ENCODE results near the gene ZNF22. TPM values are rescaled to one million over a fixed set of nuclear protein-coding genes. Genes with fewer than 3 reads are reported as not detected.

ZNF22 gene
- total RNA-seq, 1 donor from 2014 or later, result 81.0 TPM

GRCh38 chr10:45040921-45041542 lies 40.3 kb downstream of the ZNF22 start:
- Histone ChIP-seq H3K9ac (no peak overlapping the region), H3K27ac (no peak overlapping the region), H2AFZ (replicated peaks) (no peak overlapping the region), H3K9me3 (ENCODE audit: low read depth) (no peaks in the 10 kb centered on the region), H3K4me1 (peaks cover 4% of the 10 kb centered on the region), H3K36me3 (no peaks in the 10 kb centered on the region), H3K4me2 (no peak overlapping the region), H3K27me3 (no peaks in the 10 kb centered on the region), H3F3A (ENCODE audit: low read depth) (no peaks in the 10 kb centered on the region), H3K79me2 (ENCODE audit: low read depth) (no peaks in the 10 kb centered on the region), H4K20me1 (ENCODE audit: low read depth) (no peaks in the 10 kb centered on the region), H3K4me3 (no peak overlapping the region)
- Mint-ChIP-seq H3K27me3 (ENCODE audit: insufficient read depth, low read depth) (peaks cover 5% of the 10 kb centered on the region), H3K36me3 (no peaks in the 10 kb centered on the region), H3K27ac (no peak overlapping the region), H3K4me3 (no peak overlapping the region), H3K9me3 (no peaks in the 10 kb centered on the region), H3K4me1 (no peaks in the 10 kb centered on the region)
- no peak for DNase-seq (ENCODE audit: low spot score)
- TF ChIP-seq EZH2 (IDR thresholded peaks at IDR 0.05), result no peak
- no peak for TF ChIP-seq EZH2phosphoT487 (IDR thresholded peaks at IDR 0.05)
- TF ChIP-seq CTCF (IDR thresholded peaks at IDR 0.05), result no peak

GRCh38 chr10:45044290-45044689 lies 43.6 kb downstream of the ZNF22 start:
- H3K9me3 ChIP-seq (ENCODE audit: low read depth), result no peaks in the 10 kb centered on the region
- DNase-seq (ENCODE audit: low spot score), result no peak
- no peaks in the 10 kb centered on the region for H3K36me3 Mint-ChIP-seq
- peaks cover 5% of the 10 kb centered on the region for H3K27me3 Mint-ChIP-seq (ENCODE audit: insufficient read depth, low read depth)
- TF ChIP-seq EZH2phosphoT487 (IDR thresholded peaks at IDR 0.05) (no peak), EZH2 (IDR thresholded peaks at IDR 0.05) (no peak), CTCF (IDR thresholded peaks at IDR 0.05) (no peak)
- no peak overlapping the region for H3K4me2 ChIP-seq
- H3K9me3 Mint-ChIP-seq, result no peaks in the 10 kb centered on the region
- no peak overlapping the region for H3K9ac ChIP-seq
- no peaks in the 10 kb centered on the region for H3F3A ChIP-seq (ENCODE audit: low read depth)
- H3K27me3 ChIP-seq, result no peaks in the 10 kb centered on the region
- H3K79me2 ChIP-seq (ENCODE audit: low read depth), result no peaks in the 10 kb centered on the region
- no peak overlapping the region for H2AFZ ChIP-seq (replicated peaks)
- H3K27ac ChIP-seq, result no peak overlapping the region
- H3K4me1 ChIP-seq, result no peaks in the 10 kb centered on the region
- H3K4me1 Mint-ChIP-seq, result no peaks in the 10 kb centered on the region
- no peaks in the 10 kb centered on the region for H3K36me3 ChIP-seq
- no peak overlapping the region for H3K27ac Mint-ChIP-seq
- H3K4me3 ChIP-seq, result no peak overlapping the region
- H4K20me1 ChIP-seq (ENCODE audit: low read depth), result no peaks in the 10 kb centered on the region
- H3K4me3 Mint-ChIP-seq, result no peak overlapping the region

- Histone ChIP-seq H3F3A (ENCODE audit: low read depth) (no peaks in the 10 kb centered on the region), H2AFZ (replicated peaks) (no peak overlapping the region), H3K27me3 (no peaks in the 10 kb centered on the region), H4K20me1 (ENCODE audit: low read depth) (no peaks in the 10 kb centered on the region), H3K27ac (no peak overlapping the region), H3K36me3 (no peaks in the 10 kb centered on the region), H3K4me2 (no peak overlapping the region), H3K9ac (no peak overlapping the region), H3K79me2 (ENCODE audit: low read depth) (no peaks in the 10 kb centered on the region), H3K4me1 (no peaks in the 10 kb centered on the region), H3K9me3 (ENCODE audit: low read depth) (no peaks in the 10 kb centered on the region), H3K4me3 (no peak overlapping the region)
- Mint-ChIP-seq H3K36me3 (no peaks in the 10 kb centered on the region), H3K4me3 (no peak overlapping the region), H3K4me1 (no peaks in the 10 kb centered on the region), H3K27ac (no peak overlapping the region), H3K27me3 (ENCODE audit: insufficient read depth, low read depth) (peaks cover under 1% of the 10 kb centered on the region), H3K9me3 (no peaks in the 10 kb centered on the region)
- TF ChIP-seq CTCF (IDR thresholded peaks at IDR 0.05), result no peak
- no peak for TF ChIP-seq EZH2phosphoT487 (IDR thresholded peaks at IDR 0.05)
- TF ChIP-seq EZH2 (IDR thresholded peaks at IDR 0.05), result no peak
- no peak for DNase-seq (ENCODE audit: low spot score)
Measured at GRCh38 chr10:45050551-45051235, 50.0 kb downstream of the ZNF22 start.
